Bronchial epithelial cell (primary cell): ENCODE data around the gene WDR82. TPM values are rescaled to one million over a fixed set of nuclear protein-coding genes. Genes with fewer than 3 reads are reported as not detected.

Experiments used
- DNase-seq: peaks from one replicate; pipeline ENCODE4 v3.0.0-alpha.2; 2010; ENCODE audit warnings: low read depth
- FAIRE-seq: peaks from 2 replicates; lab custom pipeline; 2011; peaks lifted over from hg19 to GRCh38; lab: Jason Lieb, UNC
- H3K27me3 ChIP-seq: 2 replicates; pipeline ENCODE4 v1.5.1; 2011; ENCODE audit warnings: low read length; ENCODE audit not compliant: control insufficient read depth, insufficient read depth
- H3K36me3 ChIP-seq: 2 replicates; pipeline ENCODE4 v1.5.1; 2011; ENCODE audit warnings: low read length; ENCODE audit not compliant: control insufficient read depth, insufficient read depth
- H3K4me3 ChIP-seq: 2 replicates; pipeline ENCODE4 v1.5.1; 2011; ENCODE audit warnings: mild to moderate bottlenecking, low read depth, low read length, control low read depth
- total RNA-seq: library from RNA; depleted of rRNA; stranded (reverse); fragments of >200 nt; gene quantifications from 2 replicates; pipeline ENCODE4 v1.2.1, GENCODE V29; 2014
- TF ChIP-seq, protein P1 (sequence below): IDR thresholded peaks from 2 replicates; pipeline ENCODE4 v1.5.1; 2011; ENCODE audit warnings: mild to moderate bottlenecking, moderate library complexity, low read length, control low read depth, inconsistent platforms; ENCODE audit not compliant: insufficient read depth, severe bottlenecking

WDR82 gene
- total RNA-seq, 1 donor from 2014 or later = 61.3 TPM

DNA sequence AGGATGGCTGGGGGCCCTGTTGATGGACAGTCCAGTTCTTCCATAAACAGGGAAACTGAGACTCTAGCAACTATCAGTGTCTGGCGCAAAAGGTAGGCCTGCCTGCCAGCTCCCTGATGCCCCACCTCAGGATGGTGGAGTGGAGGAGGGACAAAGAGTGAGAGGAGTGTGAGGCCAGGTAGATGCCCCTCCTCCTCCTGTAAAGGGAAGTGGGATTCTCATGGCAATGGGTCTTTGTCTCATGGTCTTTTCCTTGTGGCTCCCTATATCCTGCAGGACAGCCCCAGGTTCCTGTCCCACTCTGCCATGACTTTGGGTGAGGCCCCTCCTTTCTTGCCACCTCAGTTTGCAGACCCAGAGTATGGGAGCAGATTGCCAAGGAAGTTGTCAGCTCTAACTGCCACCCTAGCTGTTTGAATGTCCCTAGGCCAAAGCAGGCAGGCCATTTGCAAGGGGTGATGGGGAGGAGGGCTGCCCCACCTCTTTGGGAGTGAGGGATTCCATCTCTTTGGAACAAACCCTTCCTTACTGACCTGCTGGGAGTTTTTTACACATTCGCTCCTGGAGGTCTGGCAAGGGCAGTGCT, 34.8 kb upstream of the WDR82 start:
- TF ChIP-seq, protein P1, sequence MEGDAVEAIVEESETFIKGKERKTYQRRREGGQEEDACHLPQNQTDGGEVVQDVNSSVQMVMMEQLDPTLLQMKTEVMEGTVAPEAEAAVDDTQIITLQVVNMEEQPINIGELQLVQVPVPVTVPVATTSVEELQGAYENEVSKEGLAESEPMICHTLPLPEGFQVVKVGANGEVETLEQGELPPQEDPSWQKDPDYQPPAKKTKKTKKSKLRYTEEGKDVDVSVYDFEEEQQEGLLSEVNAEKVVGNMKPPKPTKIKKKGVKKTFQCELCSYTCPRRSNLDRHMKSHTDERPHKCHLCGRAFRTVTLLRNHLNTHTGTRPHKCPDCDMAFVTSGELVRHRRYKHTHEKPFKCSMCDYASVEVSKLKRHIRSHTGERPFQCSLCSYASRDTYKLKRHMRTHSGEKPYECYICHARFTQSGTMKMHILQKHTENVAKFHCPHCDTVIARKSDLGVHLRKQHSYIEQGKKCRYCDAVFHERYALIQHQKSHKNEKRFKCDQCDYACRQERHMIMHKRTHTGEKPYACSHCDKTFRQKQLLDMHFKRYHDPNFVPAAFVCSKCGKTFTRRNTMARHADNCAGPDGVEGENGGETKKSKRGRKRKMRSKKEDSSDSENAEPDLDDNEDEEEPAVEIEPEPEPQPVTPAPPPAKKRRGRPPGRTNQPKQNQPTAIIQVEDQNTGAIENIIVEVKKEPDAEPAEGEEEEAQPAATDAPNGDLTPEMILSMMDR = no peak
- FAIRE-seq (no peak), DNase-seq (no peak)

DNA sequence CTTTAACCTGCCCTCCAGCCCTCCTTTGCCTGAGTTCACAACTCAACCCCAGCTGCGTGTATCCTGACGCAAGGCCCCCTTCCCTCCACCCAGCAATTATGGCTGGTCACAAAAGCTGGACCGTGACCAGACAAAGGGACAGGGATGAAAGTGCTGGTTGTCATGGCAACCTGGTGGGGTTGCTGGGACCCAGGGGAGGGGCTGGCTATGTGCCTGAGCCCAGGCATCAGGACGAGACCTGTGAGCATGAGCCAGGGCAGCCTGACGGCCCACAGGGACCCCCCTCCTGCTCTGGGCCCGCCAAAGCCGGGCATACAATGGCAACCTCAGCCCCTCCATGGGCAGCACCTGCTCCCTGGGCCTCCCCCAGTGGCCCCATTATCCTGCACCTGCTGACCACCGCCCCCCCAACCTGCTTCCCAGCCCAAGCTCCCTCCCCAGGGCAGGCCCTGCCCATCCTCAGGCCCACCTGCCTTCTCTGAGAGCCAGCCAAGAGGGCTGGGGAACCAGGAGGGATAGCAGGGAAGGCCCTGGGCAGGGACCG, 33.2 kb upstream of the WDR82 start:
- FAIRE-seq = no peak
- no peak for DNase-seq
- TF ChIP-seq, protein P1 = no peak

More for the DNA sequence above, 34.8 kb upstream of the WDR82 start:
- H3K4me3 ChIP-seq = no peak overlapping the region
- H3K36me3 ChIP-seq = no peaks in the 10 kb centered on the region
- no peaks in the 10 kb centered on the region for H3K27me3 ChIP-seq

DNA sequence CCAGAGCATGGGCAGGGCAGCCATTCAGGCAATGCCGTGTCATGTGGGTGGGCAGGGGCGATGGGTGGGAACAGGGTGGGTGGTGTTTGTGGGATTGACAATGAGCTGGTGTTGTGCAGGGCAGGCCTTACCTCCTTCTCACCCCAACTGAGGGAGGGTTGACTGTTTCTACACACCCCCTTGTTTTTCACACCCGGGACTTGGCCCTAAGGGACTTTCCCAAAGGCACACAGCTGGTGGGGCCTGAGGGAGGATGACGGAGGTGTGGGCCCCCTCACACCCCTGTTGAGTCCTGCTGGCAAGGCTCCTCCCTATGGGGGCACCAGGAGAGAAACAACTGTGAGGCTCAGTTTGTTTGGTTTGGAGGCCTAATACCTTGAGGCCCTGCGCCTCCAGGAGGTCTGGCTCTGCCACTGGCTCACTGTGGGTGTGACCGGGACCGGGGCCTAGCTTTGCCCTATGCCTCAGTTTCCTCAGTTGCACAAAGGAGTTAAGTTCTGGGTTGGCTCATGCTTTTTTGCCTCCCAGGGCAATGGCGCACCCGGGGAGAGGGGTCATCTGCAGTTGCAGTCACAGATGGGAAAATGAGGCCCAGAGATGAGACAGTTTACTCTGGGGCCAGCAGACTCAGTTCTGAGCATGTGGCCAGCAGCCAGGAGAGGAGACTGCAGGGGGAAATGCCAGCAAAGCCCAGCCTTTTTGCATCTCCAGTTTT, 32.6 kb upstream of the WDR82 start:
- TF ChIP-seq, protein P1 = no peak
- no peak overlapping the region for H3K4me3 ChIP-seq
- no peaks in the 10 kb centered on the region for H3K36me3 ChIP-seq
- no peak for FAIRE-seq
- DNase-seq = no peak
- no peaks in the 10 kb centered on the region for H3K27me3 ChIP-seq

More for the DNA sequence above, 33.2 kb upstream of the WDR82 start:
- no peaks in the 10 kb centered on the region for H3K27me3 ChIP-seq
- H3K36me3 ChIP-seq = no peaks in the 10 kb centered on the region
- no peak overlapping the region for H3K4me3 ChIP-seq

DNA sequence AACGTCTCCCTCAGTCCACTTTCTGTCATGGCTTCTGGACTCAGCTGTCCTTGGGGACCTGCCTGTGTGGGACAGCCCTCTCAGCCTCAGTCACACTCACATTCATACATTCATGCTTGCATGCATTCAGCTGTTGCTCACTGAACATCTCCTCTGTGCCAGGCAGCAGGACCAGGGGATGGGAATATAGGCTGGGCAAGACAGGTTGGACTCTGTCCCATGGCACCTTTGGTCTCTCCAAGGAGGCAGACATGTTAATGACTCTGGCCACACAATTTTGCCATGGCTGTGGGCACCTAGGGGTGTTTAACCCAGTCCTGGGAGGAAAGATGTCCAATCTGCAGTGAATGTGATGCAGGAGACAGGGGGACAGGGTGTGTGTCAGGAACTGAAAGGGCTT, 29.9 kb upstream of the WDR82 start:
- no peaks in the 10 kb centered on the region for H3K36me3 ChIP-seq
- DNase-seq (no peak), FAIRE-seq (no peak)
- H3K27me3 ChIP-seq = no peaks in the 10 kb centered on the region
- no peak overlapping the region for H3K4me3 ChIP-seq
- TF ChIP-seq, protein P1 = no peak

DNA sequence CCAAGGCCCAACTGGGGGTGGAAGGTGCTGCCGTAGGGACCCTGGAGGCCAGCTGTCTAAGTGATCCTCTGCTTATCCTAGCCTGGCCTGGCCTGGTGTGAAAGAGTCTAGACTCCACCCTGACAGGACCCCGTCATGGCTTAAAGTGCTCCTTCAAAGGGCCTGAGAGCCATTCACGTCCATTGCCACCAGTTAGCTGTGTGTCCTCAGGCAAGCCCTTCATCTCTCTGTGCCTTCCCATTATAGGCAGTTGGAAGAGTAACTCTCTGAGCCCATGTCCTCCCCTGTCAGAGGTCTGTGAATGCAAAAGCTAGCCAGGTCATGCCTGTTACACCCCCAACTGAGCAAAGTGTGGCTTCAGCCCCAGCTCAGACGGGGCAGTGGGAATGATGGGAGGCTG, 28.5 kb upstream of the WDR82 start:
- Histone ChIP-seq H3K4me3 (no peak overlapping the region), H3K36me3 (no peaks in the 10 kb centered on the region)
- no peak for FAIRE-seq

More for the DNA sequence above, 28.5 kb upstream of the WDR82 start:
- no peaks in the 10 kb centered on the region for H3K27me3 ChIP-seq
- no peak for DNase-seq
- TF ChIP-seq, protein P1 = no peak
